Endodermal cell (in vitro differentiated cells): ENCODE results near the gene RPA1. TPM values are rescaled to one million over a fixed set of nuclear protein-coding genes. Genes with fewer than 3 reads are reported as not detected.

Experiments
- DNase-seq: peaks from one replicate; pipeline ENCODE4 v3.0.0-alpha.2; 2017
- H3K27ac ChIP-seq: 2 replicates; pipeline ENCODE4 v1.5.1; 2013; ENCODE audit warnings: mild to moderate bottlenecking, low read depth, low read length, moderate library complexity
- H3K27me3 ChIP-seq: 2 replicates; pipeline ENCODE4 v1.6.1; 2013; ENCODE audit warnings: mild to moderate bottlenecking, low read length, moderate library complexity; ENCODE audit not compliant: insufficient read depth, control insufficient read depth, poor library complexity, severe bottlenecking
- H3K36me3 ChIP-seq: 2 replicates; pipeline ENCODE4 v1.7.0; 2013; ENCODE audit warnings: mild to moderate bottlenecking, low read length, moderate library complexity; ENCODE audit not compliant: control insufficient read depth, insufficient read depth
- H3K4me1 ChIP-seq: one replicate; pipeline ENCODE4 v1.7.0; 2013; ENCODE audit warnings: low read length; ENCODE audit not compliant: control insufficient read depth, insufficient read depth
- H3K4me3 ChIP-seq: 2 replicates; pipeline ENCODE4 v1.5.1; 2013; ENCODE audit warnings: mild to moderate bottlenecking, low read length, moderate library complexity
- H3K9ac ChIP-seq: 2 replicates; pipeline ENCODE4 v1.6.1; 2013; ENCODE audit warnings: mild to moderate bottlenecking, low read length, moderate library complexity; ENCODE audit not compliant: poor library complexity, severe bottlenecking; ENCODE audit errors: extremely low read depth
- H3K9me3 ChIP-seq: 2 replicates; pipeline ENCODE4 v1.6.1; 2013; ENCODE audit warnings: mild to moderate bottlenecking, low read length, moderate library complexity; ENCODE audit not compliant: control insufficient read depth
- H3K27ac Mint-ChIP-seq: 2 replicates; pipeline ENCODE4 v1.8.0; 2020; ENCODE audit warnings: mixed read lengths
- H3K27me3 Mint-ChIP-seq: 2 replicates; pipeline ENCODE4 v1.8.0; 2021; ENCODE audit warnings: mild to moderate bottlenecking, mixed read lengths; ENCODE audit not compliant: insufficient read depth
- H3K36me3 Mint-ChIP-seq: 2 replicates; pipeline ENCODE4 v1.8.0; 2020; ENCODE audit warnings: low read depth, mixed read lengths
- H3K4me1 Mint-ChIP-seq: 2 replicates; pipeline ENCODE4 v1.8.0; 2020; ENCODE audit warnings: mixed read lengths
- H3K4me3 Mint-ChIP-seq: 2 replicates; pipeline ENCODE4 v1.8.0; 2020; ENCODE audit warnings: mild to moderate bottlenecking, moderate library complexity, mixed read lengths
- H3K9me3 Mint-ChIP-seq: 2 replicates; pipeline ENCODE4 v1.8.0; 2020; ENCODE audit warnings: mild to moderate bottlenecking, mixed read lengths
- CTCF ChIP-seq: fragments of 200-600 bp; sonication (generic); conservative IDR thresholded peaks from 2 replicates; pipeline ENCODE4 v1.5.0; 2021; ENCODE audit warnings: antibody characterized with exemption, mild to moderate bottlenecking
- WGBS, 2 experiments: methylation state at CpG; one replicate each; pipeline versions ENCODE4 v1.1.5 to v1.1.7; 2013; ENCODE audit warnings: missing lambda C conversion rate in 2 of 2, mixed read lengths in 1 of 2; ENCODE audit not compliant: insufficient coverage in 1 of 2, insufficient read length in 1 of 2; 5-methylcytosine and 5-hydroxymethylcytosine counted together
- total RNA-seq, 2 donors: library from RNA; stranded (reverse); fragmentation: NEBNext Ultra II Directional in 1 of 2; extraction: Animal tissue kit (Norgen Biotek cat#: 25700) in 1 of 2; gene quantifications; 2 replicates in 1 of 2; 3 replicates in 1 of 2; pipeline ENCODE4 v1.2.1, GENCODE V29; 2021

RPA1 gene
- total RNA-seq, 2 donors from 2014 or later, result 190 to 249 TPM

DNA sequence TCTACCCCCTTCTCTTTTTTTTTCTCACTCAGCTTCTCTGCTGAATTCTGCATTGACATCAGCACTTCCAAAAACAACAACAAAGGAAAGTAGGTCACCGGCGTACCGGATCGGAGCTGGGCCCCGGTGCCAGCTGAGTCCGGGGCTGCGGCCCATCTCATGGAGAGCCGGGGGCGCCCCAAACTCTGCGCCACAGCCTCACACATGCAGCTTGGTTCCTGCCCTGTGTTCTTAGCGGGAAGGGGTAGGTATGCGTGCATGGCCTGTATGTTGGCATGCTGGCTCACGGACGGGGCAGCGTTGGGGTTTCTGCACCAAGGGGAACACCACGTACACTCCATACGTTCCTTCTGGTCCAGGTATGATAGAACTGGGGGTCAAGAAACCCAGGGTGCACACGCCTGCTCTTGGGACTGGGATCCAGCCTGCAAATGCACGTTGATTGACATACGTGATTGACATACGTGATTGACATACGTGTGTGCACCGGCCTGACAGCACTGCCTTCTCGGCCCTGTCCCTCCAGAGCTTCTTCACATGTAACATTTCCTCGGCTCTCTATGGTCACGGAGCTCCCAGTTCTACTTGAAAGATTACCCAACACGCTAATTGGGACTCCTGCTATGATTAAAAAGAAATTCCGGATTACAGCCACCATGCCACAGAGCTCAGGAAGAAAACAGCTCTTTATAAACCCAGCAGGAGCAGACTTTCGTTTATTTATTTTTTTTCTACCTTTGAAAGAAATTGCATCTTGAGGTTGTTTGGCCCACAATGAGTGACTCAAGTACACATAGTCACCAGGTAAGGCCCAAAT lies 88.7 kb downstream of the RPA1 start:
- H3K4me3 Mint-ChIP-seq, result no peak overlapping the region
- H3K9ac ChIP-seq, result no peak overlapping the region
- H3K27ac ChIP-seq, result no peak overlapping the region
- 95 to 96% methylated on average over 24 to 29 of the region's 29 CpGs for WGBS, 2 experiments
- no peaks in the 10 kb centered on the region for H3K9me3 Mint-ChIP-seq
- peaks cover 10% of the 10 kb centered on the region for H3K4me1 ChIP-seq
- H3K36me3 ChIP-seq, result no peaks in the 10 kb centered on the region
- H3K9me3 ChIP-seq, result no peaks in the 10 kb centered on the region
- H3K27ac Mint-ChIP-seq, result no peak overlapping the region
- H3K4me3 ChIP-seq, result no peak overlapping the region
- no peak for DNase-seq
- H3K27me3 ChIP-seq, result no peaks in the 10 kb centered on the region
- TF ChIP-seq CTCF, result no peak
- peaks cover 5% of the 10 kb centered on the region for H3K27me3 Mint-ChIP-seq
- H3K4me1 Mint-ChIP-seq, result peaks cover 28% of the 10 kb centered on the region
- no peaks in the 10 kb centered on the region for H3K36me3 Mint-ChIP-seq

GRCh38 chr17:1919201-1919600 lies 89.4 kb downstream of the RPA1 start:
- Mint-ChIP-seq H3K4me3 (no peak overlapping the region), H3K4me1 (peaks cover 28% of the 10 kb centered on the region), H3K27me3 (peaks cover 3% of the 10 kb centered on the region), H3K27ac (no peak overlapping the region), H3K36me3 (no peaks in the 10 kb centered on the region), H3K9me3 (no peaks in the 10 kb centered on the region)
- Histone ChIP-seq H3K36me3 (no peaks in the 10 kb centered on the region), H3K9me3 (no peaks in the 10 kb centered on the region), H3K27me3 (no peaks in the 10 kb centered on the region), H3K9ac (no peak overlapping the region), H3K4me3 (no peak overlapping the region), H3K4me1 (peaks cover 10% of the 10 kb centered on the region), H3K27ac (no peak overlapping the region)
- 76 to 85% methylated on average over 11 to 13 of the region's 13 CpGs for WGBS, 2 experiments
- TF ChIP-seq CTCF, result no peak
- DNase-seq, result no peak

- H3K9me3 Mint-ChIP-seq, result no peaks in the 10 kb centered on the region
- DNase-seq, result no peak
- TF ChIP-seq CTCF, result no peak
- H3K4me1 Mint-ChIP-seq, result peaks cover 19% of the 10 kb centered on the region
- Histone ChIP-seq H3K9ac (no peak overlapping the region), H3K36me3 (no peaks in the 10 kb centered on the region), H3K4me1 (peaks cover 4% of the 10 kb centered on the region), H3K27me3 (no peaks in the 10 kb centered on the region), H3K4me3 (no peak overlapping the region), H3K27ac (no peak overlapping the region), H3K9me3 (no peaks in the 10 kb centered on the region)
- no peak overlapping the region for H3K4me3 Mint-ChIP-seq
- WGBS, 2 experiments, result 96% methylated on average over 15 to 19 of the region's 19 CpGs
- H3K27me3 Mint-ChIP-seq, result peaks cover 5% of the 10 kb centered on the region
- H3K27ac Mint-ChIP-seq, result no peak overlapping the region
- H3K36me3 Mint-ChIP-seq, result no peaks in the 10 kb centered on the region
Measured at GRCh38 chr17:1920948-1921351, 91.1 kb downstream of the RPA1 start.
